NCI-H510A treated with DMSO at 0.1 percent for 48 hours (cell line): Measurements from ENCODE around the gene GSG1L.

Experiments
- DNase-seq: peaks from one replicate; lab custom pipeline; 2025; lab: John Stamatoyannopoulos, UW

The GSG1L gene

GRCh38 chr16:28063591-28064061, at the start of gene GSG1L:
GSG1L (minus strand) TSS chr16:28063714; CDS start chr16:28063424, 290 bp downstream.
- DNase-seq, result no peak

- no peak for DNase-seq
These were observed 49.4 kb upstream of the GSG1L start for GRCh38 chr16:28112908-28113307.

GRCh38 chr16:28110977-28111376, 47.5 kb upstream of the GSG1L start:
- DNase-seq, result no peak

- no peak for DNase-seq
These were observed 47.0 kb upstream of the GSG1L start for GRCh38 chr16:28110479-28110878.

GRCh38 chr16:28110074-28110473, 46.6 kb upstream of the GSG1L start:
- no peak for DNase-seq

- DNase-seq, result no peak
These were observed 45.2 kb upstream of the GSG1L start for GRCh38 chr16:28108590-28109247.

- DNase-seq, result no peak
These were observed 43.7 kb upstream of the GSG1L start for GRCh38 chr16:28107232-28107631.

- no peak for DNase-seq
These were observed 43.1 kb upstream of the GSG1L start for GRCh38 chr16:28106467-28107215.

GRCh38 chr16:28105954-28106353, 42.4 kb upstream of the GSG1L start:
- DNase-seq, result no peak

GRCh38 chr16:28105297-28105696, 41.8 kb upstream of the GSG1L start:
- no peak for DNase-seq

GRCh38 chr16:28104404-28104803, 40.9 kb upstream of the GSG1L start:
- no peak for DNase-seq

GRCh38 chr16:28103516-28104170, 40.1 kb upstream of the GSG1L start:
- no peak for DNase-seq

GRCh38 chr16:28101533-28101890, 38.0 kb upstream of the GSG1L start:
- DNase-seq, result no peak

GRCh38 chr16:28100810-28101532, 37.5 kb upstream of the GSG1L start:
- no peak for DNase-seq

GRCh38 chr16:28098959-28099945, 35.7 kb upstream of the GSG1L start:
- no peak for DNase-seq

GRCh38 chr16:28098171-28098958, 34.9 kb upstream of the GSG1L start:
- no peak for DNase-seq

GRCh38 chr16:28096983-28097899, 33.7 kb upstream of the GSG1L start:
- DNase-seq, result no peak

GRCh38 chr16:28093385-28093725, 29.8 kb upstream of the GSG1L start:
- DNase-seq, result no peak

GRCh38 chr16:28092721-28093384, 29.3 kb upstream of the GSG1L start:
- no peak for DNase-seq
